NCI-H2196 treated with DMSO at 0.1 percent for 48 hours (cell line): ENCODE measurements around the gene AEBP2.
"Not testable (repeated sequence)": the region's sequence is repeated elsewhere in the genome, so short reads cannot be mapped to it uniquely, and the experiment has no call there.

Experiments
- DNase-seq: peaks from one replicate; lab custom pipeline; 2025; ENCODE audit not compliant: unreplicated experiment; lab: John Stamatoyannopoulos, UW

AEBP2 gene, protein sequence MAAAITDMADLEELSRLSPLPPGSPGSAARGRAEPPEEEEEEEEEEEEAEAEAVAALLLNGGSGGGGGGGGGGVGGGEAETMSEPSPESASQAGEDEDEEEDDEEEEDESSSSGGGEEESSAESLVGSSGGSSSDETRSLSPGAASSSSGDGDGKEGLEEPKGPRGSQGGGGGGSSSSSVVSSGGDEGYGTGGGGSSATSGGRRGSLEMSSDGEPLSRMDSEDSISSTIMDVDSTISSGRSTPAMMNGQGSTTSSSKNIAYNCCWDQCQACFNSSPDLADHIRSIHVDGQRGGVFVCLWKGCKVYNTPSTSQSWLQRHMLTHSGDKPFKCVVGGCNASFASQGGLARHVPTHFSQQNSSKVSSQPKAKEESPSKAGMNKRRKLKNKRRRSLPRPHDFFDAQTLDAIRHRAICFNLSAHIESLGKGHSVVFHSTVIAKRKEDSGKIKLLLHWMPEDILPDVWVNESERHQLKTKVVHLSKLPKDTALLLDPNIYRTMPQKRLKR

DNA sequence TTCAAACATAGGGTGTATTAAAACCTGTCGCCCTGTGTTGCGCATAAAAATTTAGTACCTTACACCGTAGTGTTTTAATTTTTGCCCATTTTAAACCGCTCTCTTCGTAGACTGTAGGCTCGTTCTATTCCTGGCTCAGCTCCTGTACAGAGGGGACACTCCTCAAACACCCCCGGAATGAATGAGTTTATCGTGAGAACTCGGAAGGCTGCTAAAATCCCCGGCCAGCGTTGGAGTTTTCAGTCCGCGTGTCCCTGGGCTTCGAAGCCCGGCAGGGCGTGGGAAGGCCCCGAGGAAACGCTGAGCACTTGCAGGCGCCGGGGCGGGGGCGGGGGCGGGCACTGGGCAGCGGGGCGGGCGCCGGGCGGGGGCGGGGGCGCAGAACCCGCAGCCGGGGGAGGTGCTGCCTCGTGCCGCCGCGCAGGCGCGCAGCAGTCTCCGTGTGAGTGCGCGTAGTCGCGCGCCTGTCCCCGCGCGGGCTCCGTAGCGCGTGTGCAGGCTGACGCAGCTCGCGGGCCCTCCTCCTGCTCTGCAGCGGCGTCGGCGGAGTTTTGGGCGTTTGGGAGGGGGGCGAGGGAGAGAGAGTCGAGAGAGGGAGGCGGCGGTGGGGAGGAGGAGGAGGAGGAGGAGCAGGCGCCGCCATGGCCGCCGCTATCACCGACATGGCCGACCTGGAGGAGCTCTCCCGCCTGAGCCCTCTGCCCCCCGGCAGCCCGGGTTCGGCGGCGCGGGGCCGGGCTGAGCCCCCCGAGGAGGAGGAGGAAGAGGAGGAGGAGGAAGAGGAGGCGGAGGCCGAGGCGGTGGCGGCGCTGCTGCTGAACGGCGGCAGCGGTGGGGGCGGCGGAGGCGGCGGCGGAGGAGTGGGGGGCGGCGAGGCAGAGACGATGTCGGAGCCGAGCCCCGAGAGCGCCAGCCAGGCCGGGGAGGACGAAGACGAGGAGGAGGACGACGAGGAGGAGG, at the start of gene AEBP2:
Gene AEBP2 (plus strand): TSS at position 434 of the 960 bp plus-strand sequence. CDS start 208 bp downstream, at position 642.
- peak; percentile 98 for DNase-seq

DNA sequence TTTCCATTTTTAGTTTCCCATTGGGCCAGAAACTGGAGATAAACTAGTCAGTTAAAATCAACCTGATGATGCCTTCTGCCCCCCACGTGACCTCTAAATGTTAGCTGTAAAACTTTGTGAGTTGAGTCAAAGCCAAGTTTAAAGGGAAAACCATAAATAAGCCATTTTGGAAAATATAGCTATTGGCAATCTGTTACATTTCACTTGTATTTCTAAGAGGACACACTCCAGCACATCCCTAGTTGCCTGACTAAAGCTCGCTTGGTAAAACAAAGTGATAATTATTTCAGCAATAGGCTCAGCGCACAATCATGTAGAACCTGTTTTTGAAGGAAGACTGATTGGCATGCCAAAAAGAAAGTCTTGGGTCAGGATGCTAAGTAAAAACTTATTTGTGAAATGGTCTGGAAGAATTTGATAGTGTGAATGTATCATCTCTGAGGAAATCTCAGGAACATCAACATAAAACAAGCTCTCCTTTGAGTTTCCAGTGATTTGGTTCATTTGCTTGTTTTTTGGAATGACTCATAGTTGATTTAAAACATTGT, 49.2 kb upstream of the AEBP2 start:
- DNase-seq: no peak

DNA sequence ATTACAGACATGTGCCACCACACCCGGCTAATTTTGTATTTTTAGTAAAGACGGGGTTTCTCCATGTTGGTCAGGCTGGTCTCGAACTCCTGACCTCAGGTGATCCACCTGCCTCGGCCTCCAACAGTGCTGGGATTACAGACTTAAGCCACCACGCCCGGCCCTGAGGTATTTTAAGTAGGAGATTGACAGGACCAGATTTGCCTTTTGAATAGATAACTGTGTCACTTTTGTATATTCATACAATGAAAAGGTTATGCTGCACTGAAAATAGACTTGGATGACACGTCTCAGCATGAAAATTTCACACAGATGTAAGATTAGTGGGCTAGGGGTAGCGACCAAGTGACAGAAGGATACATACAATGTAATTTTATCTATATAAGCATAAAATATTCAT, 46.6 kb upstream of the AEBP2 start:
- DNase-seq: not testable (repeated sequence)

DNA sequence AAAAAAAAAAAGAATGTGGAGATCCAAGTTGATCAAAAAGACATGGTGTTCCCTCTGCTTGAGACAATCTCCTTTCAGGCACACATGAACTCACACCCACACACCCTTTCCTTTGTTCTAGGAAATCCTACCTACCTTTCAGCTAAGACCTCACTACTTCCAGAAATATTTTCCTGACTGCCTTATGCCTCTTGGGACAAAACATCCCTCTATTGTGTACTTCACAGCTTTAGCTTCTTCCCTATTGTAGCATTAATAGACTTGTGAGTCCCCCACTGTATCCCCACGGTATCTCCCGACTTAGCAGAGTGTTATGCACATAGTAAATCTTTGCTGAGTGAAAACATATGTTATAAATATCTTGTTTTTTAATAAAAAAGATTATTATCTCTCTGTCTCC, 44.9 kb upstream of the AEBP2 start:
- no peak for DNase-seq

DNA sequence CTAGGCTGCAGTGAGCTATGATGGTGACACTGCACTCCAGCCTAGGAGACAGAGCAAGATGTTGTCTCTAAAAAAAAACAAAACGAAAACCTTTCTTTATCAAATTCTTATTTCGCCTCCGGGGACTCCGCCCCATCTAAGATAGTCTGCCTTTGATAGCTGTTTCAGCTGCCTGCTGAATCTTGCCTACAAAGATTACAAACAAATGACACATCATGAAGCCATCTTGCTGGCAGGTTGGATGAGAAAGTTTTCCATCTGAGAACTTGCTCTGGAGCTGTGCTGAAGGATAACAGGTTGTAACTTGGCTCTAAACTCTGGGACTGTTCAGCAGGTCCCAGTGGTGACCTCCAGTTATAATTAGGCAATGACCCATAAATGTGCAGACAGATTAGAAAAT, 41.8 kb upstream of the AEBP2 start:
- DNase-seq: no peak

DNA sequence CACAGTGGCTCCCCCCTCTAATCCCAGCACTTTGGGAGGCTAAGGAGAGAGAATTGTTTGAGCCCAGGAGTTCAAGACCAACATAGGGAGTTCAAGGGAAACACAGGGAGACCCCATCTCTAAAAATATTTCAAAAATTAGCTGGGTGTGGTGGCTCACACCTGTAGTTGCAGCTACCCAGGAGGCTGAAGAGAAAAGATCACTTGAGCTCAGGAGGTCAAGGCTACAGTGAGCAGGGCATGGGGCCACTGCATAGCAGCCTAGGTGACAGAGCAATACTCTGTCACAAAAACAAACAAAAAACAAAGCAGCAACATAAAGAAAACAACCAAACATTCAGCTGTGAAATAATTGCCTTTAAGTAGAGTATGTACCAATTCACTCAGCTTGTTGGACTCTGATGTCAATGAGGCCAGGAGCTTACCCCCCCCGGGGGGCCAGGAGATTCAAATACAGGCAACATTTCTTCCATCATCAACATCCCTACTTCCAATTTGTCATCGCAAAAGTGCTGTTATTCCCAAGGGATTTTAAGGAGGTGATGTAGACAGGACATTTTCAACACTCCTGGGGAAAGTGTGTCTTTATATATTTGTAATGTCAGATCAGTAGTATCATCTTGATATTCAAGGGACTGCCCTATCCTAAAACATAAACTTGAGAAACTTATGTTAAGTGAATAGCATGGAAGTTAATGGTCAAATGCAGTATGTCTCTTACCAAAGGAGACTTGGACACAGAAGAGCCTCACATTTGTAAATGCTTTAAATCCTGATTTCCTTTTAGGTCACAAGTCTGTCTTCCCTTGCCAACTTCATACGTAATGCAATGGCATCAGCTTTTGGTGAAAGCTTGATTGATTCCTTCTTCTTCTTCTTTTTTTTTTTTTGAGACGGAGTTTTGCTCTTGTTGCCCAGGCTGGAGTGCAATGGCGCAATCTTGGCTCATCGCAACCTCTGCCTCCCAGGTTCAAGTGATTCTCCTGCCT, 40.6 kb upstream of the AEBP2 start:
- no peak for DNase-seq

DNA sequence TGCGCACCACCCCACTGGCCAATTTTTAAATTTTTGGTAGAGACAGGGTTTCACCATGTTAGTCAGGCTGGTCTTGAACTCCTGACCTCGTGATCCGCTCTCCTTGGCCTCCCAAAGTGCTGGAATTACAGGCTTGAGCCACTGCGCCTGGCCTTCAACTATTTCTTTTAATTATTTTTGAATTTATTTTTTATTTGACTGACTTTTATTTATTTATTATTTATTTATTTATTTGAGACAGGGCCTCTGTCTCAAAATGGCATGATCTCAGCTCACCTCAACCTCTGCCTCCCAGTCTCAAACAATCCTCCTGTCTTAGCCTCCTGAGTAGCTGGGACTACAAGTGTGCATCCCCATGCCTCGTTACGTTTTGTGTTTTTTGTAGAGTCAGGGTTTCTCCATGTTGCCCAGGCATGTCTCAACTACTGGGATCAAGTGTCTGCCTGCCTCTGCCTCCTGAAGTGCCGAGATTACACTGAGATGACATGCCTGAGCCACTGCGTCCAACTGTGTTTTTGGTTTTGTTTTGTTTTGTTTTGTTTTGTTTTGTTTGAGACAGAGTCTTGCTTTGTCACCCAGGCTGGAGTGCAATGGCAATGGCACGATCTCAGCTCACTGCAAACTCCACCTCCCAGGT, 38.5 kb upstream of the AEBP2 start:
- DNase-seq: not testable (repeated sequence)

DNA sequence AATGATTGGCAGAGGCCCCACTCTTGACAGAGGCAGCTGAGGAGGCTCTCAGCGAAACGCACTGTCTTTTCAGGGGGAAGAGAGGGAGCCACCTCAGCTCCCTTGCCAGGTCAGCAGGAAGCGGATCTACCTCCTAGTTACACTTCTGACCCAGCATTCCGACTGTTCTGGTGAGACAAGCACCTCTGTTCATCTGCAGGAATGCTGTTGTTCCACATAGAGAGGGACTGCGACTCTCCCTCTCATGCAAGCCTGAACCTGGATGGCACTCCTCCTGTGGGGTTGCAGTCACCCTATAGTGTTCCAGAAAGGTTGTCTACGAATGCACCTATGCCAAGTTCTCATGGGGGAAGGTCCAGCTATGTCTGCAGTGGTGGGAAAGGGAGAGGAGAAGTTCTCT, 37.1 kb upstream of the AEBP2 start:
- DNase-seq: no peak

DNA sequence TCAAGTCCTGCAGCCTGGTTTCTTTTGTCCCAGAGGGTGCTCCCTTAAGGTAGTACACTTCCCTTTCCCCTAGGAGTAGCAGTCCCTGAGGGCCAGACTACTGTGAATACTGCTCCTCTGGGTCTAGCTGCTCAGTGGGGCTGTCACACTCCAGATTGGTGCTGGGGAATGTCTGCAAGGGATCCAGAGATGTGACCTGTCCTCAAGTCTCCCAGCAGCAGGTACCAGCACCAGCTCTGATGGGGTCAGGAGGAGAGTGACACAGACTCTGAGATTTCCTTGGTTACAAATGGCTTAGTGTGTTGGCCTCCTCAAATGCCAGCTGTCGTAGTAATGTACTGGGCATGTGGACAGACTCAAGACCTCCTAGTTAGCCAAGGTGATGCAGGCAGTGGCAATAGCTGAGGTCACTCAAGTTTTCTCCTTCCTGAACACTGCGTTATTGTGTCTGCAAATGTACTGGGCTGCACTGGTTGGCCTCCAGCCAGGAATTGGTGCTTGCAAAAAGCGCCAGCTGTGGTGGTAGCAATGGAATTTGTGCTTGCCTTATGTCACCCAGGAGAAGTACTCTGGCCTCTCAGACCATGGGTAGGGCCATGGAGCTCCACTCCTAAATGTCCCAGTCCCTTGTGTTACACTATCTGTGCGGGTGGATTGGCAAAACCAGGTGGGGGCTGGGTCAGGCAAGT, 36.4 kb upstream of the AEBP2 start:
- peak; percentile 34 for DNase-seq

DNA sequence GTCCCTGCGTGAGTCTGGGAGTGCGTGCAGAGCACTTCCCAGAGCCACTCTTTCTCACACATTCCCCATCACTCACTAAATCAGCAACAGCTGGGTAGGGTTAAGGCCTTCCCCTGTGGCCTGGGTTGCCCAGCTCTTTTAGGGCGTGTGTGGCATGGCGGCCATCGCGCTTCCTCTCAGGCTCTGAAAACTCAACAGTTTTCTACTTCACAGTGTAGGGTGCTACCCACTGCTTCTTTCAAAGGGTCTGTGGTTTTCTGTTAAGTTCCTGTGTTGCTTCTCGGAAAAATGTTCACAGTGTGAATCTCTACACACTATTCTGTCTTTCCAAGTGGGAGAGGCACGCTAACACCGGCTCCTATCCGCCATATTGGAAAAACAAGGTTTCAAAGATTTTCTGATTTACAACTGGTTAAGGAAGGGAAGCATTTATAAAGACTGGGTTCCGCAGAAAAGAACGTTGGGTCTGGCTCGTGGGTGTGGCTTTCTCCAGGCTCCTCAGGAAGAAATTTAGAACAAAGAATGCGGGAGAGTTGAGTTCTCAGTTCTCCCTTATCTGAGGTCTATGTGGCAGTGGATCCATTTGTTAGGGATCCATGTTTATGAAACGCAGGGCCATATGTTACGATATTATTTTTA, 34.9 kb upstream of the AEBP2 start:
- no peak for DNase-seq

DNA sequence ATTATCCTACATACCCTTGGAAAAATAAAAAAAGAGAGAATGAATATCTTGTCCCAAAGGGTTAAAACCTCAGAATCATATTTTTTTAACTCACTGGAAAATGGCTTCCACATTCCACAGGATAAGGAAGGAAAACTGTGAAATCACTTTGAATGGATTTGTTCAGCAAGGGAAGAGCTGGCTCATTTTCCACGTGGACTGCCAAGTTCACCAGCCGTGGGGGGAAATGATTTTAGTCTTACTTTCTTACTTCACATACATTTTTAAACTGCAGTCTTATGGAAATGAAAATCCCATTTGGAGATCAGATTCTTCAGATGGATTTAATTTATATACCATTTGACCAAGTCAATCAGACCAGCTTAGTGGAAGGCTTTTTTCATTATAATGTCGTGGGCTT, 29.9 kb upstream of the AEBP2 start:
- DNase-seq: no peak

DNA sequence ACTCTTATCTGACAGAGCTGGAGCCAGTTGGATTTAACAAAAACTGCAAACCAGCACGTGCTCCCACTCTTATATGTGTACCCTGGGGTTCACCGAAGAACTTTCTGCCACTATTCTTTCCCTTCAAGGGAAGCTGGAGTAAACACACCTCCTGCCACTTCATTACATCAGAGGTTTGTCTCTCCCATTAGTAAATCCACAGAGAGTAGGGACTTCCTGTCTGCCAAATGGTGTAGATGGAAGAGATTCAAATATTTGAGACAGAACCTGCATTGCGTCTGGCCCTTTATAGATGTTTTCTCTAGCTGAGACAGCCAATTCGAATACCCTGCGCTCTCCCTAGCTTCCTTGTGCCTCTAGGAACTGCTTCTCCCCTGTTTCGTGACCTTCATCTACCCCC, 29.1 kb upstream of the AEBP2 start:
- no peak for DNase-seq

DNA sequence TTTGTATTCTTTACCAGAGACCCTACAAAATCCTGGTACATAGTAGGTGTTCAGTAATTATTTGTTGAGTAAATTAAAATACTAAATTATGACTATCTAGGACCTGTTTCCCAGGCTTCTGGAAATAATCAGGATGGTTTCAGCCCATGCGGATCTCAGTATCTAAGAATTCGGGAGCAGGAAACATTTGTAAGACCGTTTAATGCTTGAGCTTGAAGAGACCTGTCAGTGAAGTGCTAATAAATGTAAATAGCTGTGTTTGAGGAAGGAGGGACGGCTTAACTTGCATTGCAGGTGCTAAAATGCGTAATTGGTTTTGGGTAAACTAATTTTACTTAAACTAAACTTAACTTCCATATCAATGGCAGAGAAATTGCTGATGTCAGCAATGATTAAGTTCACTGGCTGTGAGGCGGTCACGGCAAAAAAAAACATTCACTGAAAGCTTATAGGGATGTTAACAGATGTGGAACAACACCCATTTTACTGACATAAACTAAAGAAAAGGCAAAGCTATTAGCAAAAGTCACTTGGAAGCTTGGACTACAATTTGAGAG, 28.6 kb upstream of the AEBP2 start:
- no peak for DNase-seq

DNA sequence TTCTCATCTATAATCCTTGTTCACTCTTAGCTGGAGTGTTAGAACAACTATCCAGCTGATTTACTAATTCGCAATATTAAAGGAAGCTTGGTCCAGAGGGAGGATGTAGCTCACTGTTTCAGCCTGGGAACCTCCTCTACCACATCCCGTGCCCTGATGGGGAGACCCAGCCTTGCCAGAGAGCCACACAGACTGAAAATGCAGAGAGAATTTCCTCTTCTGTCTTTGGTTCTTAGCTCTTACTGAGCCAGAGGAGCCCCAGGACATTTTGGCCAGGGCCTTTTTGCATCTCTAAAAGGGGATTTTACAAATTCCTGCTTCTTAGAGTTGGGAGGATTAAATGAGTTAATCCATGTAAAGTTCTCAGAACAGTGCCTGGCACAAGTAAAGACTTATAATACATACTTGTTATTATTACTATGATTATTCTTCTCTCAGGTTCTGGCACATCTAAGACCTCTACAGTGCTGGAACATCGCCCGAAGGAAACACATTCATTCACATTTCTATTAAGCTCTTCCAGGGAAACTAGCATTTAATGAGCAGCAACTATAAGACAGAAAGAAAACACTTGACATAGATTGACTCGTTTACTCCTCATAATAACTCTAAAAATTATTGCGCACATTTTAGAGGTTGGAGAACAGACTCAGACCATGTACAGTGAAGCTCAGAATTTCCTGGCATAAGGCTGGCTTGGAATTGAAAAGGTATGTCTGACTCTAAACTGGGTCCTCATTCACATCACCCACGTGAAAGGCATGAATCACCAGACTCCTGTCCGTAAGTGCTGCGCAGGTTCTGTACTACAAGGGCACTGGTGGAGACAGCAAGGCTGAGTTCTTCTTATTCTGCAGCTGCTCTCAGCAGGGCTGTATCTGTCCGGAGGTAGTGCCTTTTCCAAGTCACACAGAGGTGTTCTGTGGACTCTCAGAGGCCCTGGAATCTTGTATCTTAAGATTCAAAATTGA, 27.8 kb upstream of the AEBP2 start:
- DNase-seq: no peak

DNA sequence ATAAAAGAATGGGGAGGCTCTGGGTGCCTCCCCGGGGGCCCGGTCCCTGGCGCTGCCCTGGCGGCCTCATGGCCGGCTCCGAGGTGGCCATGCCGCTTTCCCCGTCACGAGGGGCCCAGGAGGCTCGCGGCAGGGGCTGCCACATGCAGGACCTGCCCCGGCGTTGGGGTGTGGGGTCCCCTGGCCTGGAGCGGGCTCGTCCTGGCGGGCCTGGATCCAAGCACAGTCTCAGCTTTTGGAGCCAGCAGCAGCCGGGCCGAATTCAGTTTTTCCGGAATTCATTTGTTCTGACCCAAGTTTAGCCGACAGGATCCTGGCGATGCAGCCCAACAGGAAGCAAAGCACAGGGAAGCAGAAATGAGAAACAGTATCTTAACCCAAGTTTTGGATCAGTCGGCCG, 26.4 kb upstream of the AEBP2 start:
- DNase-seq: no peak

DNA sequence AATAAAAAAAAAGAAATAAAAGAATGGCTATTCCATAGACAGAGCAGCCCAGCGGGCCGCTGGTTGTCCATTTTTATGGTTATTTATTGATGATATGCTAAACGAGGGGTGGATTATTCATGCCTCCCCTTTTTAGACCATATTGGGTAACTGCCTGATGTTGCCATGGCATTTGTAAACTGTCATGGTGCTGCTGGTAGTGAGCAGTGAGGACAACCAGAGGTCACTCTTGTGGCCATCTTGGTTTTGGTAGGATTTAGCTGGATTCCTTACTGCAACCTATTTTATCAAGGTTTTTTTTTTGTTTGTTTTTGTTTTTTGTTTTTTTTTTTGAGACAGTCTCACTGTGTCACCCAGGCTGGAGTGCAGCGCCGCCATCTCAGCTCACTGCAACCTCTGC, 25.7 kb upstream of the AEBP2 start:
- not testable (repeated sequence) for DNase-seq

DNA sequence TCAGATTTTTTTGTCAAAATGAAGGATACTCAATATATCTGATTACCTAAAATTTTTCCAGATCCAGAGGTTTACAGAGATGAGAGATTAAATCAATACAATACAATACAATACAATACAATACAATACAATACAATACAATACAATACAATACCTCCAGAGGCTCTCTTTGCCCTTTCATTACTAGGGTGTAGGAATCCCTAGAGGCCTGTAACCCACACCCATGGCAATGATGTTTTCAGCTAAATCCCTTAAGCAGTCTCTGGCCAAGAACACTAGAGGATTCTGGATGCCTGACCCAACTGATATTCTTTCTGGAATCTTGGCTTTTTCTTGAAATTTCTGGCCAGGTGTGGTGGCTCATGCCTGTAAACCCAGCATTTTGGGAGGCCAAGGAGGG, 23.7 kb upstream of the AEBP2 start:
- DNase-seq: no peak
